OCI-LY7 (cell line): ENCODE measurements around the gene CCL22. TPM values are rescaled to one million over a fixed set of nuclear protein-coding genes. Genes with fewer than 3 reads are reported as not detected.

Experiments used
- BruUV-seq: library from RNA; stranded (reverse); fragments of 400-500 nt; replicated peaks from 2 replicates; lab custom pipeline; 2021; lab: Mats Ljungman, UMichigan
- CTCF ChIA-PET: fragments of 300-600 bp; sonication (Branson Sonifier 250); formaldehyde crosslinking; loops from one replicate; lab custom pipeline; 2022; ENCODE audit warnings: antibody characterized with exemption; ENCODE audit not compliant: unreplicated experiment; lab: Charles Lee
- POLR2A ChIA-PET: fragments of 300-600 bp; sonication (Branson Sonifier 250); formaldehyde crosslinking; loops from one replicate; lab custom pipeline; 2022; ENCODE audit warnings: antibody characterized with exemption; lab: Charles Lee
- DNase-seq: peaks from one replicate; pipeline ENCODE4 v3.0.0-alpha.2; 2015; ENCODE audit warnings: low spot score
- H2AFZ ChIP-seq: fragments of 200-600 bp; sonication (generic), shearing (Covaris generic); 2 replicates; pipeline ENCODE4 v1.6.1; 2014; ENCODE audit warnings: mild to moderate bottlenecking, antibody characterized with exemption, low read length, moderate library complexity
- H3K27ac ChIP-seq: fragments of 200-600 bp; sonication (generic); 2 replicates; pipeline ENCODE4 v1.5.1; 2014; ENCODE audit warnings: mixed run types, low read depth, mild to moderate bottlenecking, moderate library complexity, low read length, inconsistent platforms; ENCODE audit not compliant: poor library complexity, severe bottlenecking
- H3K36me3 ChIP-seq: fragments of 200-600 bp; sonication (generic); 2 replicates; pipeline ENCODE4 v1.6.1; 2014; ENCODE audit warnings: mild to moderate bottlenecking, antibody characterized with exemption, low read length, moderate library complexity, mixed read lengths; ENCODE audit not compliant: insufficient read depth
- H3K4me1 ChIP-seq: fragments of 200-600 bp; sonication (generic); 2 replicates; pipeline ENCODE4 v1.5.1; 2014; ENCODE audit warnings: mild to moderate bottlenecking, low read length; ENCODE audit not compliant: insufficient read depth, poor library complexity, severe bottlenecking
- H3K4me2 ChIP-seq: fragments of 200-600 bp; sonication (generic); 2 replicates; pipeline ENCODE4 v1.6.1; 2014; ENCODE audit warnings: mild to moderate bottlenecking, low read length
- H3K4me3 ChIP-seq: fragments of 200-600 bp; sonication (generic); 2 replicates; pipeline ENCODE4 v1.5.1; 2014; ENCODE audit warnings: mild to moderate bottlenecking, low read depth, low read length; ENCODE audit not compliant: poor library complexity, severe bottlenecking
- H3K79me2 ChIP-seq: fragments of 200-600 bp; sonication (generic); 2 replicates; pipeline ENCODE4 v1.6.1; 2016; ENCODE audit warnings: low read depth, mild to moderate bottlenecking, low read length, moderate library complexity, mixed read lengths; ENCODE audit not compliant: insufficient read depth
- H3K9me2 ChIP-seq: fragments of 200-600 bp; sonication (generic); 2 replicates; pipeline ENCODE4 v1.6.1; 2016; ENCODE audit warnings: mild to moderate bottlenecking, low read length, mixed read lengths; ENCODE audit not compliant: insufficient read depth
- H3K9me3 ChIP-seq: fragments of 200-600 bp; sonication (generic); 2 replicates; pipeline ENCODE4 v1.6.1; 2014; ENCODE audit warnings: mild to moderate bottlenecking, mixed run types, low read length, mixed read lengths
- H4K20me1 ChIP-seq: fragments of 200-600 bp; sonication (generic); 2 replicates; pipeline ENCODE4 v1.6.1; 2014; ENCODE audit warnings: mild to moderate bottlenecking, antibody characterized with exemption, low read length, moderate library complexity, mixed read lengths; ENCODE audit not compliant: insufficient read depth
- EZH2phosphoT487 ChIP-seq: fragments of 200-600 bp; sonication (generic); IDR thresholded peaks from 2 replicates; pipeline ENCODE4 v1.6.1; 2018; ENCODE audit warnings: low read depth, borderline replicate concordance, mild to moderate bottlenecking, mixed run types, antibody characterized with exemption, low read length, moderate library complexity, mixed read lengths
- intact Hi-C: fragments of 100-400 bp; cut with micrococcal nuclease; formaldehyde crosslinking; loops from one replicate; pipeline ENCODE4 v1.10.0; 2022; ENCODE audit not compliant: unreplicated experiment
- total RNA-seq, 2 experiments: library from RNA; depleted of rRNA in 1 of 2; stranded (reverse); fragments of >200 nt in 1 of 2; shearing (Covaris generic) in 1 of 2; gene quantifications; 2 replicates each; pipeline ENCODE4 v1.2.3, GENCODE V29; 2014 to 2022
- TF ChIP-seq, protein P1 (sequence below): fragments of 200-600 bp; sonication (generic); conservative IDR thresholded peaks from 2 replicates; pipeline ENCODE4 v1.5.1; 2014; ENCODE audit warnings: mild to moderate bottlenecking, antibody characterized with exemption, low read length, moderate library complexity, mixed read lengths

CCL22 gene
- total RNA-seq, 2 experiments from 2014 or later = not detected

DNA sequence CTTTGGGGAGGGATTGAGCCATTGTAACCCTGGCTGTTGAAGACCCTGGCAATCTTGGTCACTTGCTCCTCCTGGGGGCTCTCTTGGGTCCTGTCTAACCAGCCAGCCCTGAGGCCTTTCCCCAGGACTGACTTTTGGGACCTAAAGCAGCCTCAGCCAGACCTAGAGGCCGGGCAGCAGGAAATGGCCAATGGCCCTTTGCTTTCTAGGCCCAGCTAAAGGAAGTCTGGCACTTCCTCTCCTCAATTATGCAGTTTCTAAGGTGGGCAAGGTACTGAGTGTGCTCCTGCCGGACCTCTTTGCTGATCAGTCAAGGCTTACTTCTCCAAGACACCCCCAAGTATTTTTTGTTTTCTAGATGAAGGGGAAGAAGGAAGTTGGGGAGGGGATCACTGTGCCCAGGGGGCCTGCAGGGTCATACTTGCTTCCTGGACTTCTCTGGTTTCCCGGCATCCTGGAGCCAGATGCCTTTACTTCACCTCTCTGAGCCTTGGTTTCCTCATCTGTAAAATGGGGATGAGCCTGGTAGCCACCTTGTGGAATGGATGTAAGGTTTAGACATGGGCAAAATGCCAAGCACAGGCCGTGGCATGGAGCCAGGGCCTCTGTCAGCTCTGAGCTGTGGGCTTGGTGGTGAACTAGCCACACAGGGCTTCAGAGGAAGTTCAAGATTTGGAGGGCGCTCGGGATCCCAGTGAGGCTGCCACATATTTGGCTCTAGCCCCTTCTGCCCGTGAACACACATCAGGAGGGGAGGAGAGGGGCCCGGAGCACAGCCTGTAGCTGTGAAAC lies 22.3 kb downstream of the CCL22 start:
- no peaks in the 10 kb centered on the region for H3K36me3 ChIP-seq
- no peaks in the 10 kb centered on the region for H3K79me2 ChIP-seq
- no peaks in the 10 kb centered on the region for H4K20me1 ChIP-seq
- intact Hi-C loops = no loop called here
- H3K9me2 ChIP-seq = no peaks in the 10 kb centered on the region
- ChIA-PET POLR2A (no interaction called here), CTCF (interaction anchor here (0.6 kb wide), 1 partner anchor 288 kb away, joined by 7 read pairs; no protein-coding TSS in a partner anchor)
- peaks cover 12% of the 10 kb centered on the region for H3K4me1 ChIP-seq
- BruUV-seq = no TSS peak
- H3K4me3 ChIP-seq = no peak overlapping the region
- DNase-seq = no peak
- H2AFZ ChIP-seq = no peak overlapping the region
- H3K27ac ChIP-seq = no peak overlapping the region
- H3K9me3 ChIP-seq = no peaks in the 10 kb centered on the region
- no peak overlapping the region for H3K4me2 ChIP-seq
- TF ChIP-seq, protein P1, sequence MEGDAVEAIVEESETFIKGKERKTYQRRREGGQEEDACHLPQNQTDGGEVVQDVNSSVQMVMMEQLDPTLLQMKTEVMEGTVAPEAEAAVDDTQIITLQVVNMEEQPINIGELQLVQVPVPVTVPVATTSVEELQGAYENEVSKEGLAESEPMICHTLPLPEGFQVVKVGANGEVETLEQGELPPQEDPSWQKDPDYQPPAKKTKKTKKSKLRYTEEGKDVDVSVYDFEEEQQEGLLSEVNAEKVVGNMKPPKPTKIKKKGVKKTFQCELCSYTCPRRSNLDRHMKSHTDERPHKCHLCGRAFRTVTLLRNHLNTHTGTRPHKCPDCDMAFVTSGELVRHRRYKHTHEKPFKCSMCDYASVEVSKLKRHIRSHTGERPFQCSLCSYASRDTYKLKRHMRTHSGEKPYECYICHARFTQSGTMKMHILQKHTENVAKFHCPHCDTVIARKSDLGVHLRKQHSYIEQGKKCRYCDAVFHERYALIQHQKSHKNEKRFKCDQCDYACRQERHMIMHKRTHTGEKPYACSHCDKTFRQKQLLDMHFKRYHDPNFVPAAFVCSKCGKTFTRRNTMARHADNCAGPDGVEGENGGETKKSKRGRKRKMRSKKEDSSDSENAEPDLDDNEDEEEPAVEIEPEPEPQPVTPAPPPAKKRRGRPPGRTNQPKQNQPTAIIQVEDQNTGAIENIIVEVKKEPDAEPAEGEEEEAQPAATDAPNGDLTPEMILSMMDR = no peak
- no peak for TF ChIP-seq EZH2phosphoT487

DNA sequence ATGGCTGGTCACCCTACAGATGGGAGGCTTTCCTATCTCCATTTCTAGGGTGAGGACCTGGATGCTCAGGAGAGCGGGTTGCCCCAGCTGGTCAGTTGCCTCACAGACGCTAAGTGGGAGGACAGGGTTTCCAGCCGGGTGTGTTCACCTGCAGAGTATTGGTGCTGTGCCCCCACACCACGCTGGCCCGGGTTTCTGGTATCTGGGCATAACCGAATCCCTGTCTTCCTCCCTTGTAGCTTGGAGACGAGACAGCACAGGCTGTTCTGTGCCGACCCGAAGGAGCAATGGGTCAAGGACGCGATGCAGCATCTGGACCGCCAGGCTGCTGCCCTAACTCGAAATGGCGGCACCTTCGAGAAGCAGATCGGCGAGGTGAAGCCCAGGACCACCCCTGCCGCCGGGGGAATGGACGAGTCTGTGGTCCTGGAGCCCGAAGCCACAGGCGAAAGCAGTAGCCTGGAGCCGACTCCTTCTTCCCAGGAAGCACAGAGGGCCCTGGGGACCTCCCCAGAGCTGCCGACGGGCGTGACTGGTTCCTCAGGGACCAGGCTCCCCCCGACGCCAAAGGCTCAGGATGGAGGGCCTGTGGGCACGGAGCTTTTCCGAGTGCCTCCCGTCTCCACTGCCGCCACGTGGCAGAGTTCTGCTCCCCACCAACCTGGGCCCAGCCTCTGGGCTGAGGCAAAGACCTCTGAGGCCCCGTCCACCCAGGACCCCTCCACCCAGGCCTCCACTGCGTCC lies 23.4 kb downstream of the CCL22 start:
- no peaks in the 10 kb centered on the region for H4K20me1 ChIP-seq
- intact Hi-C loops = no loop called here
- H3K4me2 ChIP-seq = no peak overlapping the region
- H3K79me2 ChIP-seq = no peaks in the 10 kb centered on the region
- no peak for TF ChIP-seq EZH2phosphoT487
- TF ChIP-seq, protein P1 = no peak
- no peak overlapping the region for H2AFZ ChIP-seq
- DNase-seq = no peak
- no peaks in the 10 kb centered on the region for H3K9me2 ChIP-seq
- CTCF ChIA-PET = interaction anchor here (0.6 kb wide), 1 partner anchor 289 kb away, joined by 7 read pairs; no protein-coding TSS in a partner anchor
- H3K27ac ChIP-seq = no peak overlapping the region
- no peak overlapping the region for H3K4me3 ChIP-seq
- no peaks in the 10 kb centered on the region for H3K9me3 ChIP-seq
- no peaks in the 10 kb centered on the region for H3K36me3 ChIP-seq
- peaks cover 12% of the 10 kb centered on the region for H3K4me1 ChIP-seq
- BruUV-seq = no TSS peak
- POLR2A ChIA-PET = no interaction called here
